ENCODE data around the gene FRAT1.

DNA sequence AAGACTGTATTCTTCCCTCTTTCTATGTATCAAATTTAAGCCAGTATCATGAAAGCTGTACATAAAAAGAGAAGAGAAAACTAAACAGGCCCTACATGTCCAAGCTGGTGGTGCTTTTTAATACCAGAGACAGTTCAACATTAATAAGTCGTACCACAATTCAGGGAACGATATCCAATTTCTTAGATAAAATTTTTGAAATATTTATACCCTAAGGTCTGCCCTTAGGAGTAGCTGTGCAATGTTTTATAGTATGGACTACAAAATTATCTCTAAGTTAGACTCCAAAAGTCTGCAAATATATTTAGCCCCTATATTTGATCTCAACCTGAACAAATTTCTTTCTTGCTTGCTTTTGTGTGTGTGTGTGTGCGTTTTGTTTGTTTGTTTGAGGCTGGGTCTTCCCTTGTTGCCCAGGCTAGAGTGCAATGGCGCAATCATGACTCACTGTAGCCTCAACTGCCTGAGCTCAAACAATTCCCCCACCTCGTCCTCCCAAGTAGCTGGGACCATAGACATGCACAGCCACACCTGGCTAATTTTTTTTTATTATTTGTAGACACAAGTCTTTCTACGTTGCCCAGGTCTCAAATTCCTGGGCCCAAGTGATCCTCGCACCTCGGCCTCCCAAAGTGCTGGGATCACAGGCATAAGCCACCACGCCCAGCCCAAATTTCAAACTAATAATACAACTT, 39.8 kb upstream of the FRAT1 start:
- TF ChIP-seq, protein P1, sequence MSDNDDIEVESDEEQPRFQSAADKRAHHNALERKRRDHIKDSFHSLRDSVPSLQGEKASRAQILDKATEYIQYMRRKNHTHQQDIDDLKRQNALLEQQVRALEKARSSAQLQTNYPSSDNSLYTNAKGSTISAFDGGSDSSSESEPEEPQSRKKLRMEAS (IDR thresholded peaks at IDR 0.05; ENCODE audit: insufficient read depth, insufficient read length) = no peak
- no peak for TF ChIP-seq EZH2 (IDR thresholded peaks at IDR 0.05; ENCODE audit: borderline replicate concordance, low read depth, low read length, severe bottlenecking)
- TF ChIP-seq, protein P2, sequence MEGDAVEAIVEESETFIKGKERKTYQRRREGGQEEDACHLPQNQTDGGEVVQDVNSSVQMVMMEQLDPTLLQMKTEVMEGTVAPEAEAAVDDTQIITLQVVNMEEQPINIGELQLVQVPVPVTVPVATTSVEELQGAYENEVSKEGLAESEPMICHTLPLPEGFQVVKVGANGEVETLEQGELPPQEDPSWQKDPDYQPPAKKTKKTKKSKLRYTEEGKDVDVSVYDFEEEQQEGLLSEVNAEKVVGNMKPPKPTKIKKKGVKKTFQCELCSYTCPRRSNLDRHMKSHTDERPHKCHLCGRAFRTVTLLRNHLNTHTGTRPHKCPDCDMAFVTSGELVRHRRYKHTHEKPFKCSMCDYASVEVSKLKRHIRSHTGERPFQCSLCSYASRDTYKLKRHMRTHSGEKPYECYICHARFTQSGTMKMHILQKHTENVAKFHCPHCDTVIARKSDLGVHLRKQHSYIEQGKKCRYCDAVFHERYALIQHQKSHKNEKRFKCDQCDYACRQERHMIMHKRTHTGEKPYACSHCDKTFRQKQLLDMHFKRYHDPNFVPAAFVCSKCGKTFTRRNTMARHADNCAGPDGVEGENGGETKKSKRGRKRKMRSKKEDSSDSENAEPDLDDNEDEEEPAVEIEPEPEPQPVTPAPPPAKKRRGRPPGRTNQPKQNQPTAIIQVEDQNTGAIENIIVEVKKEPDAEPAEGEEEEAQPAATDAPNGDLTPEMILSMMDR (IDR thresholded peaks at IDR 0.05; ENCODE audit: extremely low read depth in 1 of 2, insufficient read depth in 1 of 2, low read depth in 1 of 2, low read length in 2 of 2) = no peak
- no peak for TF ChIP-seq POLR2A (IDR thresholded peaks at IDR 0.05; ENCODE audit: low read depth, low read length)
- no peak for TF ChIP-seq POLR2AphosphoS5 (IDR thresholded peaks at IDR 0.05; ENCODE audit: insufficient read depth, low read depth, low read length)
- no peak for TF ChIP-seq GATA2 (IDR thresholded peaks at IDR 0.05; ENCODE audit: insufficient read depth, insufficient read length, low read depth, low read length)
- TF ChIP-seq FOS (IDR thresholded peaks at IDR 0.05; ENCODE audit: borderline replicate concordance, insufficient read depth, low read length) = no peak
- no peak for TF ChIP-seq JUN (IDR thresholded peaks at IDR 0.05; ENCODE audit: borderline replicate concordance, insufficient read depth, insufficient read length, low read depth)

Data from endothelial cell of umbilical vein (primary cell).